Prostate gland (tissue), 2 donors: Measurements from ENCODE around the gene YTHDF1.

Experiments
- POLR2A ChIP-seq: fragments of 450-650 bp; IDR thresholded peaks from one replicate; pipeline ENCODE4 v1.6.1; 2016; ENCODE audit warnings: antibody characterized with exemption, mild to moderate bottlenecking
- POLR2AphosphoS5 ChIP-seq: sonication (generic); formaldehyde crosslinking; IDR thresholded peaks from one replicate; pipeline ENCODE4 v1.6.1; 2017; ENCODE audit warnings: antibody characterized with exemption
- TF ChIP-seq, protein P1 (sequence below), 4 experiments: fragments of 200-600 bp in 2 of 4; fragments of 450-650 bp in 2 of 4; sonication (generic) in 2 of 4; IDR thresholded peaks; 1 replicate in 3 of 4; 2 replicates in 1 of 4; pipeline ENCODE4 v1.5.1; 2016 to 2019; ENCODE audit warnings: antibody characterized with exemption in 4 of 4, mild to moderate bottlenecking in 2 of 4, moderate library complexity in 2 of 4

GRCh38 chr20:63194007-63194796 lies 21.7 kb downstream of the YTHDF1 start:
- TF ChIP-seq, protein P1, sequence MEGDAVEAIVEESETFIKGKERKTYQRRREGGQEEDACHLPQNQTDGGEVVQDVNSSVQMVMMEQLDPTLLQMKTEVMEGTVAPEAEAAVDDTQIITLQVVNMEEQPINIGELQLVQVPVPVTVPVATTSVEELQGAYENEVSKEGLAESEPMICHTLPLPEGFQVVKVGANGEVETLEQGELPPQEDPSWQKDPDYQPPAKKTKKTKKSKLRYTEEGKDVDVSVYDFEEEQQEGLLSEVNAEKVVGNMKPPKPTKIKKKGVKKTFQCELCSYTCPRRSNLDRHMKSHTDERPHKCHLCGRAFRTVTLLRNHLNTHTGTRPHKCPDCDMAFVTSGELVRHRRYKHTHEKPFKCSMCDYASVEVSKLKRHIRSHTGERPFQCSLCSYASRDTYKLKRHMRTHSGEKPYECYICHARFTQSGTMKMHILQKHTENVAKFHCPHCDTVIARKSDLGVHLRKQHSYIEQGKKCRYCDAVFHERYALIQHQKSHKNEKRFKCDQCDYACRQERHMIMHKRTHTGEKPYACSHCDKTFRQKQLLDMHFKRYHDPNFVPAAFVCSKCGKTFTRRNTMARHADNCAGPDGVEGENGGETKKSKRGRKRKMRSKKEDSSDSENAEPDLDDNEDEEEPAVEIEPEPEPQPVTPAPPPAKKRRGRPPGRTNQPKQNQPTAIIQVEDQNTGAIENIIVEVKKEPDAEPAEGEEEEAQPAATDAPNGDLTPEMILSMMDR (IDR thresholded peaks at IDR 0.05) = no peak
- TF ChIP-seq POLR2A (no peak), POLR2AphosphoS5 (no peak)
